ENCODE data around the gene CDCA7L.

The CDCA7L gene, protein sequence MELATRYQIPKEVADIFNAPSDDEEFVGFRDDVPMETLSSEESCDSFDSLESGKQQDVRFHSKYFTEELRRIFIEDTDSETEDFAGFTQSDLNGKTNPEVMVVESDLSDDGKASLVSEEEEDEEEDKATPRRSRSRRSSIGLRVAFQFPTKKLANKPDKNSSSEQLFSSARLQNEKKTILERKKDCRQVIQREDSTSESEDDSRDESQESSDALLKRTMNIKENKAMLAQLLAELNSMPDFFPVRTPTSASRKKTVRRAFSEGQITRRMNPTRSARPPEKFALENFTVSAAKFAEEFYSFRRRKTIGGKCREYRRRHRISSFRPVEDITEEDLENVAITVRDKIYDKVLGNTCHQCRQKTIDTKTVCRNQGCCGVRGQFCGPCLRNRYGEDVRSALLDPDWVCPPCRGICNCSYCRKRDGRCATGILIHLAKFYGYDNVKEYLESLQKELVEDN

DNA sequence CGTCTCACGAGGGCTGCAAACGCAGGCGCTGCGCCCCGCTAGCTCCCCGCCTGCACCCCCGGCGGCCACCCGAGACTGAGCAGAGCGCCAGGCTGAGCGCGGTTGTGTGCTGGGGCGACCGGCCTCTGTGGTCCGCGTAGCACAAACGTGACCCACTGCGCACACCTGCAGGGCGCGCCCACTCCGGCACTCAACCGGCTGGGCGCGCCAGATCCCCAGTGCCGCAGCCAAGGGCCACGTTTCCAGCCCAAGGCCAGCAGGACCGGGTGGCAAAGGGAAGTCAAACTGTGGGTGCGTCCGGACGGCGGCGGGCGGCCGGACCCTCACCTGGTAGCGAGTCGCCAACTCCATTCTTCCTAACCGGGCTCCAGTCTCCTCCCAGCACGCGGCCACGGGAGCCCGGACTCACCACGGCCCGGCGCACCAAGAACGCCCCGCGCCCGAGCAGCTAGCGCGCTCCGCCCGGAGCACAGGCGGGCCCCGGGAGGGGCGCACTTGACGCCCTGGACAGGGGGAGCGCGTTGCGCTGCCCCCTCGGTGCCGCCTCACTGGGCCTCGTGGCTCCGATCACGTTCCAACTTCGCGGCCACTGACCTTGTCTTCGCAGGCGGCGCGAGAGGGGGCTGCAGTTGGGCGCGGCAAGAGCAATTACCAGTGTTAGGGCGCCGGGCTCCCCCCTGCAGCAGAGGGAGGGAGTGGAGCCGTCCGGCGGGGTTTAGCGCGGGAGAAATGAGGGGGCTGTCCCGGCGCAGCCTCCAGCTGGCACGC lies at the start of gene CDCA7L:
CDCA7L (minus strand) TSS at position 446 of the 768 bp plus-strand sequence; CDS start at position 351, 95 bp downstream.
- DNase-seq: peak in 12 of 14 donors; percentile 33 to 82 (median 56)

GRCh38 chr7:21986096-21986495 lies 40.4 kb upstream of the CDCA7L start:
- DNase-seq: no peak

GRCh38 chr7:21984042-21984441 lies 38.3 kb upstream of the CDCA7L start:
- DNase-seq: no peak

DNA sequence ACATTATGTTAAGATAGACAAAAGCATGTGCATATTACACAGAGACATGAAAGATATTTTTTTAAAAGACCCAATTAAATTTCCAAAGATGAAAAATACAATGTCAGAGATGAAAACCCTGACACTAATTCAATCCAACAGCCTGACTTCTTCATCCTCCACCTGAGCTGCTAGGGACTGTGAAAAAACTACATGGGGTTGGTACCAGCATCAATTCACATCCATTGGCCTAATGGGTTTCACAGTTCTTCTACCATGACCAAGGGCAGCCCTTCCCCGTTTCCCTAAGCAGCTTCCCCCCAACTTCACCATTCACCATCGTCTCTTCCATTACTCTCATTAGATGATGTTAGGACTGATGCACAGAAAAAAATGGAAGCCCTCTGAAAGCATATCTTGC lies 37.4 kb upstream of the CDCA7L start:
- no peak for DNase-seq

DNA sequence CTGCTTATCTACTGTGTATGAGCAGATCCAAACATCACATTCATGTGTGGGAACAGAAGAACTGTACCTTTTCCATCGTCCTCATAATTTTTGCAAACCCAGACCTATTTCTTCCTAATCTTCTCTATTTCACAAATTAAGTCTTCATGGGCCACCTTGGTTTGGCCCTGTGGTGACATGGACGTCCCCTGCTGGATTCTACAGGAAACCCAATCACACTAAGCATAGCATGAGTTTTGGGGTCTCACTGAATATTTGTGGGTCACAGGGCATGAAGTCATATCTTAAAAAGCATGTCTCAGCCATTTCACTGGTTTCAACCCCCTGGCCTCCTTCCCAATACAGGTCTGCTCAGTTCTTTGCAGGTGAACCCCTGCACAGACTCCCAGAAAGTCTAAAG lies 35.8 kb upstream of the CDCA7L start:
- DNase-seq: no peak

- DNase-seq: no peak
Measured at GRCh38 chr7:21980926-21981500, 35.3 kb upstream of the CDCA7L start.

DNA sequence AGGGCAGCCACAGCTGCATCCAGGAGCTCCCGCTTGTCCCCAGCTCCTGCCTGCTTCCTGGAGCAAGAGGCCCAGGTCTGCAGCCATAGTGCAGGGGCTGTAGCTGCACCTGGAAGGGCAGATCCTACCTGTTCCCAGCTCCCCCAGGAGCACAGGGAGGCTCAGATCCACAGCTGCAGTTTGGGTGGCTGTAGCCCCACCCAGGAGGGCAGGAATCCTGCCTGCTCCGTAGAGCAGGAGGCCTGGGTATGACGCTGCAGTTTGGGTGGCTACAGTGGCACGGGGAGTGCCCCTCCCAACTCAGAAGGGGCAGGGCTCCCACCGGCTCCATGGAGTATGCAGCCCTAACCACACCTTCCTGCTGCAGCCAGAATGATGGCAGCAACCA lies 26.7 kb upstream of the CDCA7L start:
- DNase-seq: no peak

DNA sequence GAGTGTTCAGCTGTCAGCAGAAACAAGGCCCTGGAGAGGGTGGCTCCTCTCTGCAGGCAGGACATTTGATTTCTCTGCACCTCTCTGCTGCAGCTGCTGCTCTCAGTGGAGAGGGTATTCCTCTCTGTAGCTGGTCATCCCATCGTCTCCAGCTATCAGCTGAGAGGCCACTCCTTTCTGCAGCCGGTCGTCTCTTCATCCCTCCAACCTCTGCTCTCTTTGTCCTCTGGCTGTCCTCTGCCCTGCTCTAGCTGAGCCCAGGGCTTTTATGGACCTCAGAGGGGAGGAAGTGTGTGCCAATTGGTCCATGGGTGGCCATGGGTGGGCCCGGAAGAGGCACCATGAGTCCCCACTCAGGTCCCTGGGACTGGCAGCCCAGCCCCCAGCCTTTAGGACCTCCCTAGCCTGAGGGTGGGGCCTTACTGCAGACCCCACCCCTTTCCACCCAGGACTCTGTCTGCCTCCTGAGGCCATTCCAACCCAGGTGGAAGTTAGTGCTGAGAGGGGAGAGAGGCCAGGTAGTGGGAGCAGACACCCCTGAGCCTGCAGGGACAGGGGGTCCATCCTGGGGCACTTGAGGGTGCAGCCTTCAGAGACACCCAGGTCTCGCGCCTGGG lies 26.2 kb upstream of the CDCA7L start:
- no peak for DNase-seq

GRCh38 chr7:21969822-21970221 lies 24.1 kb upstream of the CDCA7L start:
- DNase-seq: no peak

DNA sequence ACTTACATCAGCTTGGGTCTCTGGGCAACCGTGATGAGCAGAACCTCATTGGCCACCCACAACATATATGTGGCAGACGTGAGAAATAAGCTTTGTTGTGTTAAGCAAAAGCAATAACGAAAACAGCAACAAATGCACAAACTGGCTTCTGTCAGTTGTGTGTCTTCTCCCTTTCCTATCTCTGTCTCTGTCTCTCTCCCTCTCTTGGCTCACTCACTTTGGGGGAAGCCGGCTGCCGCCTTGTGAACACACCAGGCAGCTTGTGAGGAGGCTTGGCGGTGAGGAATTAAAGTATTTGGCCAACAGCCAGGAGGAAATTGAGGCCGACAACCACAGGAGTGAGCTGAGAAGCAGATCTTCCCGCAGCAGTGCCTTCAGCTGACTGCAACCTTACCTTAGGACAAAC lies 21.9 kb upstream of the CDCA7L start:
- no peak for DNase-seq

DNA sequence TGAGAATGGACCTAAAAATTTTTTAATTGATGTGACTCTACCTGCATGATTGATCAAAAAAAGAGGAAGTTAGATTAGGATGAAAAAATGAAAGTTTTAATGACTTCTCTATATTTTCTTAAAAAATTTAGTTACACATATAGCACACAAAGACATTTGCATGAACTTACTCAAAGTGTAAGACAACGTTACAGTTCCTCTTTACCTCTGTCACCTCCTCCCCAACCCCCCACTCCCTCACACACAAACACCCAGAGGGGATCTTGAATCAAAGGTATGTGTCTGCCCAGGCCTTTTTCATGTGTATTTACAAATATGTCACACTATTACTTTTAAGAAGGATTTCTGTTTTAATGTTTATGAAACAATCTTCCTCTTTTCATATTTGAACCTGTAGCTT lies 20.6 kb upstream of the CDCA7L start:
- no peak for DNase-seq

GRCh38 chr7:21965291-21965690 lies 19.6 kb upstream of the CDCA7L start:
- no peak for DNase-seq

- DNase-seq: no peak
Measured at GRCh38 chr7:21962677-21963076, 17.0 kb upstream of the CDCA7L start.

GRCh38 chr7:21960922-21961321 lies 15.2 kb upstream of the CDCA7L start:
- no peak for DNase-seq

DNA sequence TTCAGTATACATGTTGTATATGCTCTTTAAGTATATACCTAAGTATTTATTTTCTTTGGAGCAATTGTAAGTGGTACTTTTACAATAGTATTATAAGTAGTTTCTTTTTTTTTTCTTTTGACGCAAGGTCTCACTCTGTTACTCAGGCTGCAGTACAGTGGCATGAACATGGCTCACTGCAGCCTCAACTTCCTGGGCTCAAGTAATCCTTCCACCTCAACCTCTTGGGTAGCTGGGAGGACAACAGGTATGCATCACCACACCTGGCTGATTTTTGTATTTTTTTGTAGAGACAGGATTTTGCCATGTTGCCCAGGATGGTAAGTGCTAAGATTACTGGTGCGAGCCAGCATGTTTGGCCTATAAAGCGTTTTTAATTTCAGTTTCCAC lies 13.7 kb upstream of the CDCA7L start:
- DNase-seq: no peak

- DNase-seq: no peak
Measured at GRCh38 chr7:21953781-21954180, 8.1 kb upstream of the CDCA7L start.

DNA sequence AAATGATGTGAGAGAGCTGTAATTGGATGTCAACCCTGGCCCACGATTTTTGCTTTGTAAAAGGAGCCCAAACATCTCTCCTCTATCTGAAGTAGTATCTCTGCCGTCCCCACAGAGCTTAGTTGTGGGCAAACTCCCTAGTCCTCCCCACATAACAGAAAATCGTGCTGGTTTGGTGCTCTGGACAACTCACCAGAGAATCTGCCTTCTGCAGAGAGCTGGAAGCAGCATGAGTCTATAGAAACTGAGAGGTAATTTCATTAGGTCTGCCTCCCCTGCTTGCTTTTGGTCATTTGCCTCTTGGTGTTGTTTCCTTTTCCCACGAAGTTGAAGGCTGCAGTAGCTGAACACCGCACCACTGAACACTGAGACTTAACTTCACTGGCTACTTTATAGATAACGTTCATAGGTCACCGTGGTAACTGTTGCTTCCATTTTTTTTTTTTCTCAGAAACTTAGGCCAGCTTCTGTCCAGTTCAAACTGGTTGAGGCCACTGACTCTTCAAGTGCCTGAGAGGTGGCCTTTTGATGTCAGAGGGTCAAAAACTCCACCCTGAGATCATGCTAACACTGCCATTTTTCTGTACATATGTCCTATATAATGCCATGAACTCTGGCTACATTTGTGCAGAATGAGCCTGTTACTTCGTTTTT lies 3.3 kb upstream of the CDCA7L start:
- no peak for DNase-seq

GRCh38 chr7:21948364-21948763 lies 2.7 kb upstream of the CDCA7L start:
- DNase-seq: no peak

GRCh38 chr7:21947946-21948345 lies 2.2 kb upstream of the CDCA7L start:
- no peak for DNase-seq

- no peak for DNase-seq
Measured at GRCh38 chr7:21947056-21947455, 1.4 kb upstream of the CDCA7L start.

DNA sequence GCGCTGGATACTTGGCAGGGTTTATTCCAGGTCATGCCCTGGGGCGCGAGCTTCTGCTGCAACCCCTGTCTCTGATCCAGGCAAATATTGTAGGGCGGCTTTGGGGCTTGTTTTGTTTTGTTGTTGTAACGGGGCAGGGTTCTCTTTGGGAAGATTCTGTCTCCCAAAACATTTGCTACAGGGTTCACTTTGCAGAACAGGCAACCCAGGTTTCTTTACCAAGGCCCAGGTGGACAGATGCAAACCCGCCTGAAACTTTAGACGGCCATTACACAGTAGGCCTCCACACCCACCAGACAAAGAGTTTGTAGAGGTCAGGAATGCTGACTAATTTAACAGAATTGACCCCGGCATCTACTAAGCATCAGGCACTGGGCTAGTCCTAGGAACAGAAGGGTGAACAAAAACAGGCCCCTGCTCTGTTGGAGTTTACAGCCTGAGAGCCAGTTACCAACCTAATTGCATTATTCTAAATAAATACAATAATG lies 567 bp upstream of the CDCA7L start:
- no peak for DNase-seq

Measured in C1 segment of cervical spinal cord (tissue), 14 donors.